Astrocyte of the hippocampus (primary cell): ENCODE results near the gene MAN2B2.
"Not testable (repeated sequence)": the region's sequence is repeated elsewhere in the genome, so short reads cannot be mapped to it uniquely, and the experiment has no call there.

Experiments
- DNase-seq: peaks from one replicate; pipeline ENCODE4 v3.0.0; 2011; ENCODE audit warnings: low read depth, low spot score

The MAN2B2 gene

DNA sequence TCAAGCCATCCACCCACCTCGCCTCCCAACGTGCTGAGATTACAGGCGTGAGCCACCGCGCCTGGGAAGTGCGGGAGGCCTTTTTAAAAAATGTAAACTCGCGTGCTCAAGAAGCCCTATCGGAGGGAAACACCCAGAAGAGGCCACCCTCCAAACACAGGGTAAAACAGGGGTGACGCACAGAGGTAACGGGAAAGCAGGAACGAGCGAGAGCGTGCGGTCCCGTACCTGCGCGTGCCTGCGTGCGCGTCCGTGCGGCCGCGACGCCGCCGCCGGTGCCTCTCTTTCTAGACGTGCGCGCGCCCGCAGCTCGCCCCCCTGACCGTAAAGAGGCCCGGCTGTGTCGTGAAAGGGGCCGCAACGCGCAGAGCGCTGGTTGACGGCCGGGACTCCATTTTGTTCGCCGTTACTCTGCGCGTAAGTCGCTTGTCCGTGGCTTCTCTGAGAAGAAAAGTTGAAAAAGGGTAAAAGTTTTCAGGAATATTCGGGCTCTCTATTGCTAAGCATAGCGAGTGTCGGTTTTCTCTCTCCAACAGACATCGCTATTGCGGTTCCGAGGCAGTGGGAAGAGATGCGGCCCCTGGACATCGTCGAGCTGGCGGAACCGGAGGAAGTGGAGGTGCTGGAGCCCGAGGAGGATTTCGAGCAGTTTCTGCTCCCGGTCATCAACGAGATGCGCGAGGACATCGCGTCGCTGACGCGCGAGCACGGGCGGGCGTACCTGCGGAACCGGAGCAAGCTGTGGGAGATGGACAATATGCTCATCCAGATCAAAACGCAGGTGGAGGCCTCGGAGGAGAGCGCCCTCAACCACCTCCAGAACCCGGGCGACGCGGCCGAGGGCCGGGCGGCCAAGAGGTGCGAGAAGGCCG lies 65.5 kb downstream of the MAN2B2 start, which contains the start of gene MRFAP1:
Gene MRFAP1, plus strand, starts transcription at position 394 of the 872 bp plus-strand sequence. Its CDS starts 178 bp downstream, at position 572.
- peak; percentile 99 for DNase-seq

DNA sequence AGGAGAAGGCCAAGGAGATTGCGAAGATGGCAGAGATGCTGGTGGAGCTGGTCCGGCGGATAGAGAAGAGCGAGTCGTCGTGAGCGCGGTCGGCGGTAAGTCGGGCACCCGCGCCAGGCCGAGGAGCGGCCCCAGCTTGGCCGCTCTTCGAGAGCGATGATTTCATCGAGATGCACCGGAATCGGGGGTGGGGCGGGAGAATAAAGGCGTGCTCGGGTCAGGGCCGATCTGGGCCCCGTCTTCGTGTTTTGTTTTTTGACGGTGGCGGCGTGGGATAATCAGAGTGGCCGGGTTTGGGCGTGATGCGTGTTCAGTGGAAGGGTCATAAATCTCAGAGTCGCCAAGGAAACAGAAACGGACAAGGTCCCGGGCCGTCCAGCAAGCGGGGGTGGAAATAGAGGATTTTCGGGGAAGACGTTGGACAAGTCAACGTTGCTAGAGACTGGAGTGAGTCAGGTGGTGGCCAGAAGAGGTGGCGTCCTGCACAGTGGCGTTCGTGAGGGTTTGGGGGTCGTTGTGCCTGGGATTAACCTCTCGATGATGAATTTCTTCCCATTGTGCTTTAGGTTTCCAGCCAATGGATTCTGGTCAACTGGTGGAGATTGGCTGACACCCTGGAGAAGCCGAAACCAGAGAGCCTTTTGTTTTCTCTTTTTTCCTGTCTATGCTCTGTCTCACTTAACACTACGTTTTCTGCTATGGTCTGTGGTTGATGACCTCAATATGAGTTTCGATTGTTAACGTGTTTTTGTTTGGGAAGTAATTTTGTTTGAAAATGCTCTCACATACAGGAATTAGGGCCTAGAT lies 66.4 kb downstream of the MAN2B2 start:
- DNase-seq = peak; percentile 75

DNA sequence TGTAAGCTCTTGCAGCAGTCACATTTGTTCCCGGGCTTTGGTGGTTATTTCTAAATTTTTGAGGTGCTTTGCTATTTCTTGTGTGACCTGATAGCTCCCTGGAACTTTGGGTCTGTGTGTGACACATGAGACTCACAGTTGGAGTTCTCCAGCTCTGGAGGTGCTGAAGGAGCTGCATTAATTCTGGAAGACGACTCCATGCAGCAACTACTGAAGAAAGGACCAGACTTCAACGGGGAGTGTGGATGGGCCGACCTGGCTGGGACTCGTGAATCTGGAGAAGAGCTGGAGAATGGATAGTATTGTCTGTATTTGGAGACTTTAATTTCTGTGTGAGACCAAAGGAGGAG lies 67.0 kb downstream of the MAN2B2 start:
- peak; percentile 46 for DNase-seq

DNA sequence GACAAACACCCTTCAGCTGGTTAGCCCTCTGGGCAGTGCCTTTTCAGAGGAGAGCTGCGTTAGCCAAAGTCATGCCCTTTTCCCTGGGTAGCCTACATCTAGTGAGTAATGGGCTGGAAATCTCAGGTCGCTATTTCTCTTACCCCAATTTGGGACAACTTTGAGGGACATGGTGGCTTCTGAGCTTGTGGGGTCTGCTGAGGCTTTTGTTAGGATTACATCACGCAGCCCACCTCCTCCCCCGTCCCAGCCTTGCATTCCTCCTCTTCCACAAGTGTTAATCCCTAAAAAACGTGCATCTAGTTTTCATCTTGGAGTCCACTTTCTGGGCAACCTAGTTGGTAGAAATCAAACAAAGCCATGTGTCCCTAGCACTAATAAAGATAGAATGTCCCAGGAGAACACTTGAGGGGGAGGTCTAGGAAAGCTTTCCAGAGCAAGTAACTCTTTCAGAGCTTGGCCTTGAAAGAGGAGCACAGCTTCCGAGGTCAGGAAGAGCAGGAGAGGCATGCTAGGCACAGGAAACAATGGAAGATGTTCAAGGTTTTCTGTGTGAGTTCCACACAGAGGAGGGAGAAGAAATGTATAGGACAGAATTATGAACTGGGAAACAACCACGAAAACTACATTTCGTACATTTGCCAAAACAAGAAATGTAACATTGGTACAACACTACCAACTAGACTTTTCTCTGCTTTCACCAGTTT lies 68.3 kb downstream of the MAN2B2 start:
- no peak for DNase-seq

DNA sequence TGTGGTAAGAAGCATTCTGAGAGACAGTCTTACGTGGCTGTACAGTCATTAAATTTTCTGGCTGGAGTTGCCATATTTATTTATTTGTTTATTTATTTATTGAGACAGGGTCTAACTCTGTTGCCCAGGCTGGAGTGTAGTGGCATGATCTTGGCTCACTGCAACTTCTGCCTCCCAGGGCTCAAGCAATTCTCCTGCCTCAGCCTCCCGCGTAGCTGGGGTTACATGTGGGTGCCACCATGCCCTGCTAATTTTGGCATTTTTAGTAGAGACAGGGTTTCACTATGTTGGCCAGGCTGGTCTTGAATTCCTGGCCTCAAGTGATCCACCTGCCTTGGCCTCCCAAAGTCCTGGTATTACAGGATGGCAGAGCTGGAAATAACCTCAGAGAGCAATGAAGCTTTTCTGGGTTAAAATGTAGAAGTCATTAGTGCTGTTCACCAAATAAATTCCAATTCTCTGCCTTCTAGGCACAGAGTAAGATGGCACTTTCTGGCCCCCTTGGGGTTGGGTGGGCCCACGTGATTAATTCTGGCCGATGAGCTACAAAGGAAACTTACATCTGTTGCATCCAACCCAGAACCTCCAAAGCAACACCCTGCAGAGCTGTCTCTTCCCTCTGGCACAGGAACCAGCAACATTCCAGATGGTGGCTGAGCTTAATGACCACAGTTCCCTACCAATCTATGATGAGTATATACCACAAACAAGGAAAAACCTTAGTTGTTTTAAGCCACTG lies 70.0 kb downstream of the MAN2B2 start:
- no peak for DNase-seq

DNA sequence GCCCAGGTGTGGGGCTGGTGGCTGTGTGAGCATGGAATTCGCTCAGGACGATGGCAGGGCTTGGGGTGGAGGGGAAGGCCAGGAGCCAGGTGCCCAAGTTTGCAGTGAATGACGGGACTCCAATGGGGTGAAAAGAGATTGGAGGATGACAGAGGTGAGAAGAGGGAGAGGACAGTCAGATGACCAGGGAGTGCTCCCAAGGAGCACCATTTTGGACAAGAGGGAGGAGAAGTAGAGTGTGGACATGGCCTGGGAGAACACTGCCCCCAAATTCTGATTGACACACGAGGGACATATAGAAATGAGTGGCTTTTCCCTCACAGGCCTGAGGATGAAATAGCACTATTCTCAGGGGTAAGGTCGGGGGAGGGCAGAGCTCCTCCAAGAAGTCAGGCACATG lies 72.2 kb downstream of the MAN2B2 start:
- no peak for DNase-seq

DNA sequence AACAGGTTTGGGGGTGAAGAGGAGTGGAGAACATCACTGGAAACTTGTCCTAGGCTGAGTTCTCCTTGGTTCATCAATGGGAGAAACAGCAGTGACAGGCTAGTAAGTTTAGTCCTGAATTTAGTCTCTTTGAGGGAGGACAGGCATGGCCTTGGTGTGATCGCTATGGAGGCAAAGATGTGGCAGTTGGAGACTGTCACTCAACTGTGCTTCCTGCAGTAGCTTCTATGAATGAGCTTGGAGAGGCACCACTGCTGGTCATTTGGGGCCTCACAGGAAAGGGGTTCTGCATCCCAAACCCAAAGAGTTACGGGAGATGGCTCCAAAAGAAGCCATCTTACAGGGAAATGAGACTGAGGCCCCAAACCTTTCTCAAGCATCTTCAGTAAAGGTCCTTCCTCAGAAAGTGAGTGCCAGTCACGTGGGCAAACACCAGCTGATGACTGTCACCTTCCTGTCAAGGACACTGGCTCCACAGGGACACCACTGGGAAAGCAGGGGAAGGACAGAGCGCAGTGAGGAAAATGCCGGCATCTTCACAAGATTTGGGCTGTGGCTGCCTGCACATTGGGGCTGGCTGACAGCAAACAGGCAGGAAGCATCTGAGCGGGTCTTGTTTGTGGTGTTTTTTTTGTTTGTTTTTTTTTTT lies 72.7 kb downstream of the MAN2B2 start:
- no peak for DNase-seq

DNA sequence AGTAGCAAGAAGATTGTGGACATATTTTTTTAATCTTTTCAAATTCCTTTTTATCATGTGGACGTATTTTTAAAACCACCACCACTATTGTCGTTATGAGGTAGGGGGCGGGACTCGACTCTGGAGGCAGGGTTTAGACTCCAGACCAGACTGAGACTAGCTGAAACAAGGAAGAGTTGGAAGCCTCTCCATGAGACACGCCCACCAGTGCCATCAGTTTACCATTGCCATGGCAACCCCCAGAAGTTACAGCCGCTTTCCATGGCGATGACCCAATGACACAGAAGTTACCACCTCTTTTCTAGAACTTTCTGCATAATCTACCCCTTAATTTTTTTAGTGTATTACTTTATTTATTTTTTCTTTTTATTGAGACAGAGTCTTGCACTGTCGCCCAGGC lies 74.2 kb downstream of the MAN2B2 start:
- DNase-seq = no peak

DNA sequence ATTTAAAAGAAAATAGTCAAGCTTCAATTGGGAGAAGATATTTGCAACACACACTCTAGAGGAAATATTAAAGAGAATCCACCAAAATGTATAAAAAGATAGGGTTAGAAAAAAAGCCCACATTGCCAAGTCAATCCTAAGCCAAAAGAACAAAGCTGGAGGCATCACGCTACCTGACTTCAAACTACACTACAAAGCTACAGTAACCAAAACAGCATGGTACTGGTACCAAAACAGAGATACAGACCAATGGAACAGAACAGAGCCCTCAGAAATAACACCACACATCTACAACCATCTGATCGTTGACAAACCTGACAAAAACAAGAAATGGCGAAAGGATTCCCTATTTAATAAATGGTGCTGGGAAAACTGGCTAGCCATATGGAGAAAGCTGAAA lies 79.2 kb downstream of the MAN2B2 start:
- DNase-seq = not testable (repeated sequence)

DNA sequence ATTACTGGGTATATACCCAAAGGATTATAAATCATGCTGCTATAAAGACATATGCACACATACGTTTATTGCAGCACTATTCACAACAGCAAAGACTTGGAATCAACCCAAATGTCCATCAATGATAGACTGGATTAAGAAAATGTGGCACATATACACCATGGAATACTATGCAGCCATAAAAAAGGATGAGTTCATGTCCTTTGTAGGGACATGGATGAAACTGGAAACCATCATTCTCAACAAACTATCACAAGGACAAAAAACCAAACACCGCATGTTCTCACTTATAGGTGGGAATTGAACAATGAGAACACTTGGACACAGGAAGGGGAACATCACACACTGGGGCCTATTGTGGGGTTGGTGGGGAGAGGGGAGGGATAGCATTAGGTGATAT lies 80.3 kb downstream of the MAN2B2 start:
- not testable (repeated sequence) for DNase-seq

DNA sequence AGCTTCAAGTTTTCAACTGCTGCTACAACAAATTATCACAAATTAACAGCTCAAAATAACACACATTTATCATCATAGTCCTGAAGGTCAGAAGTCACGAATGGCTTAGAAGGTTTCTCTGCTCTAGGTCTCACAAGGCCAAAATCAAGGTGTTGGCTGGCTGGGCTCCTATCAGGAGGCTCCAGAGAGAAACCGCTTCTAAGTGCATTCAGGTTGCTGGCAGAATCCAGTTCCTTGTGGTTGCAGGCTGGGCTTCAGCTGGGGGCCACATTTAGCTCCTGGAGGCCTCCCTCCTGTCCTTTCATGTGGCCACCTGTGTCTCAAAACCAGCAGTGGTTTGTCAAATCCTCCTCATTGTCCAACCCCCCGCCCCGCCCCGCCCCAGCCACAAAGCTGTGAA lies 80.9 kb downstream of the MAN2B2 start:
- DNase-seq = no peak

DNA sequence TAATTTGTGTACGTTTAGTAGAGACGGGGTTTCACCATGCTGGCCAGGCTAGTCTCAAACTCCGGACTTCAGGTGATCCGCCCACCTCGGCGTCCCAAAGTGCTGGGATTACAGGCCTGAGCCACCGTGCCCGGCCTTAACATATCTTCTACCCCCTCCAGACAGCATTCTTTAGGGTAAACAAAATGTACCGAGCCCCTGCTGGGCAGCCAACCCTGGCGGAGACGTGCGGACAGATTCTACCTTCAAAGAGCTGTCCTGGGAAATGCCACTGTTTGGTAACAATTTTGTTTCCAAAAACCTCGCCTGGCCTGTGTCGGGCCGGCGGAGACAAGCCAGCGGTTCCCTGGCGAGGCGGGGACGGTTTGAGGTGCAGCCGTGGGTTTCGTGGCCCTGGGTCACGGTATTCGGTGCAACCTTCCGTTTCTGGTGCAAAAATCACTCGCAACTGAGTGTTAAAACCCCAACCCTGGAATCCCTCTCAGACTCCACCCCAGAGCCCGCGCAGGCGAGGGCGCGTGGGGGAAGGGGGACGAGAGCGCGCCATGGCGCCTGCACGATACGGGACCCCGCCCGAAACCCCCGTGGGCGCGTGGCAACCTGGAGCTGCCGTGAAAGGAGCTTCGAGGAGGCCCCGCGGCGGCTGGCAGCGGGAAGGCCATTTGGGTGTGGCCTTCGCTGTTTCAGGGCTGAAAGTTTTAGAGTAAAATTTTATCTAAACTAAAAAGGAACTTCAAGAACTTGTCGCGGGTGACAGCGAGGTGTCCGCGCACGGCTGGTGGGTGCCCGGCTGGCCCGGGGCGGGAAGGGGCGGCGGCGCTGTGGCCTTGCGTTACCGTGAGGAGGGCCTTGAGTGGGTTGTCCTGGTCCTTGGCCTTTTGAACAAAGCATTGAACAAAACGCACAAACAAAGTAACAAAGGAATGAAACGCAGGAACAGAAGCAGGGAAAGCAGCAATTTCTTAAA lies 82.5 kb downstream of the MAN2B2 start:
- DNase-seq = no peak

DNA sequence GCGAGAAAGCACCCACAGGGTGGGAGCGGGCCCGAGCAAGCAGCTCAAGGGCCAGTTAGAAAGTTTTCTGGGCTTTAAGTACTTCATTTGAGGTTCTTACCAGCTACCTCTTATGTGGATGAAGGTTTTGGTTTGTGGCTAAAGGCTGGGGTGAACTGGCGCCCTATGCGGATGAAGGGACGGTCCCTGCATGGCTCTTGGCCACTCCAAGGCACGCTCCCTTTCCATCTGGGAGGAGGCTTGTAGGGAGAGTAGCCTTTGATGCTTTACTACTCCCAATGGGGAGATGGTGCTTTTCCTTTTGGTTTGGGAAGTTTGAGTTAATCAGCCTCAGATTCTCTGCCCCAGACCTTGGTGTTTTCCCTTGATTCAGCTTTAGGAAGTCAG lies 83.2 kb downstream of the MAN2B2 start:
- no peak for DNase-seq

DNA sequence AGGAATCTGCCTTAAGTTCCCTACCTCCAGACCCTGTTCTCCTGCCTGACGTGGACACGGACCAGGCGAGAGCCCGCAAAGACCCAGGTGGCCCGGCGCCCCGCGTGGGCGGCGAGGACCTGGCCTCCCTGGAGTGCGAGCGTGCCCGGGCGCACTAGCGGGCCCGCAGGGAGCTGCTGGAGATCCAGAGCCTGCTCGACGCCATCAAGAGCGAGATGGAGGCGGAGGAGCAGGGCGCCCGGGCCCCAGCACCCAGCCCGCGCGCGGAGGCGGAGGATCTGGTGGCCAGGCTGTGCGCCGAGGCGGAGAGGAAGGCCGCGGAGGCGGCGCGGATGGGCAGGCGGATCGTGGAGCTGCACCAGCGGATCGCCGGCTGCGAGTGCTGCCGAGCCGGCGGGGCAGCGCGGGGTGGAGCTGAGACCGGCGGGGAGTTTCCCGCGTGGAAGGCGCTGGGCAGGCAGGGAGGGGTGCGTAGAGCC lies 83.6 kb downstream of the MAN2B2 start:
- DNase-seq = peak; percentile 67

DNA sequence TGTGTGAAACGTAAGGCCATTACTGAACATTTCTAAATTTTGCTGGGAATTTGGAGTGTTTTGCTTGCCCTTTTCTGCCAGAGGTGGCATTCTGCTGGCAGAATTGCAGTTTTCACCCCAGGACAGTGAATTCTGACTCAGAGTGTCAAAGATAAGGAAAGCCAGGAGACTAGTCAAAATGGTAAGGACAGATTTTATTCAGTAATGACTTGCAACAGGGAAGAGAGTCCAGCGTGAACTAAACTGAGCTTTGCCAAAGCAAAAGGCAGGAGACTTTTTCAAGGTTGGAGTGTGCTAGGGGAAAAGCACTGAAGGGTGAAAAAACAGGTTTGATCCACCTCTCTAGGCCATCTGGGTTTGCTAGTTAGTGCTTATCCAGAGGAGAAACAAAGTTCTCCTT lies 84.9 kb downstream of the MAN2B2 start:
- DNase-seq = no peak

DNA sequence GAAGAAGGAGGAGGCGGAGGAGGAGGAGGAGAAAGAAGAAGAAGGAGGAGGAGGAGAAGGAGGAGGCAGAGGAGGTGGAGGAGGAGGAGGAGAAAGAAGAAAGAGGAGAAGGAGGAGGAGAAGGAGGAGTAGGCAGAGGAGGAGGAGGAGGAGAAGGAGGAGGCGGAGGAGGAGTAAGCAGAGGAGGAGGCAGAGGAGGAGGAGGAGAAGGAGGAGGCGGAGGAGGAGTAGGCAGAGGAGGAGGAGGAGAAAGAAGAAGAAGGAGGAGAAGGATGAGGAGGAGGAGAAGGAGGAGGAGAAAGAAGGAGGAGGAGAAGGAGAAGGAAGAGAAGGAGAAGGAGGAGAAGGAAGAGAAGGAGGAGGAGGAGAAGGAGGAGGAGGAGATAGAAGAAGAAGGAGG lies 85.4 kb downstream of the MAN2B2 start:
- DNase-seq = no peak

DNA sequence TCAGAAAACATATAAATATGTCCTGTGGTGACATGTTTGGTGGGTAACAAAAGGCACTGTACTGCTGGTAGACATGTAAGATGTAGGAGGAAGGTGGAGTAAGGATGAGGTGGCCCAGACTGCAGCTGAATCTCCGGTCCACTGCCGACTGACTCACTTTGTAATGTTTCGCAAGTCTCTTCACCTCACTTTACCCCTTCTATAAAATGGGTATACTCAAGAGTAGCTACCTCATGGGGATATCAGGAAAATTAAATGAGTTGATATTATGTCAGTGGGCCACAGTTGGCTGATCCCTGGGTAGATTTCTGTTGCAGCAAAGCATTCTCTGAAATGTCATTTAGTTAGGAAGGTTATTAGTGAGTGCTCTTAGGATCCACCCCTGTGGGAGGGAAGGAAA lies 87.6 kb downstream of the MAN2B2 start:
- no peak for DNase-seq

DNA sequence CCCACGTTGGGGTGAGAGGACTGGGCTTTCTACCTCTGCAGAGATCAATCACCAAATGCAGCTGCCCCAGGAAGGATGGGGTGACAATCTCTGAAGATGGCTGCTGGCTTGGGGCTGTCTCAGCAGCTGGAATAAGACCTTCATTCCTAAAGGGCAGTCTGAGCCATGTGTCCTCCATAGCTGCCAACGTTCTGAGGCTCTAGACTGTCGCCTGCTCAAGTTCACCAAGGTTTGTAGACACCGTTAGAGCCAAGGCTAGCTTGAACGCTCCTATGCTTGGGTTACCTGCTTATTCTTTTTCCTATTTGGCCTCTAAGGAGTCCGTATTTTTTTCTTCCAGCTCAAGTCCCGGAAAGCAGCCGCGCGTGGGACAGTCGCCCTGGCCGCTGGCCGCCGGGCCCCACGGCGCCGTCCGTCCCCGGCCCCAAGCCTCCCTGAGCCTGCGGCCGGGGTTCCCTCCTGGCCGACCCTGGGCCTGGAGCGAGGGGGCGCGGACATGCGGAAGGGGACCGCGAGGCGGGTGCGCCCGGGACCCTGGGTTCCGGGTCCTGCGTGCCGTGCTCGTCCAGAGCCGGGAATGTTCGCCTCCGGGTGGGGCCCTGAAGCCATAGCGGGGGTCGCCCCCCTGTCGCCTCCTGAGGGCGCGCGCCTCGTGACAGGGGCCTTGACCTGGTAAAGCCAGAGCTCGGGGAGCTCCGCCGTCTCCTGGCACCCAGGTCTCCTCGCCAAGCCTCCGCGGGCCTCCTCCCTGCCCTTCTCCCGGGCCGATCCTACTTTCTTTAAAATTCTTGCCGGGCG lies 88.8 kb downstream of the MAN2B2 start:
- DNase-seq = no peak

DNA sequence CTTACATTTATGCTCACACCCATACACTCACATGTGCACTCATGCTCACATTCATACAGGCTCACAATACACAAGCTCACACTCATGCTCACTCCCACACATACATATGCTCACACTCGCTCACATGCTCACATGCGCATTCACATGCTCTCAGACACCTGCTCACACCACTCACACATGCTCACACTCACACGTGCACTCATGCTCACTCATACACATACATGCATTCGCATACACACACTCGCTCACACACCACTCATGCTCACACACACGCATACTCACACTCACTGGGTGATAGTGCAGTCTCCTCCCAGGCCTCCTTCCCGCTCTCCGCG lies 90.3 kb downstream of the MAN2B2 start:
- no peak for DNase-seq
